ENCODE measurements around the gene FGD1. TPM values are rescaled to one million over a fixed set of nuclear protein-coding genes. Genes with fewer than 3 reads are reported as not detected.

The FGD1 gene
- total RNA-seq, 1 donor from 2014 or later: 0.21 TPM

DNA sequence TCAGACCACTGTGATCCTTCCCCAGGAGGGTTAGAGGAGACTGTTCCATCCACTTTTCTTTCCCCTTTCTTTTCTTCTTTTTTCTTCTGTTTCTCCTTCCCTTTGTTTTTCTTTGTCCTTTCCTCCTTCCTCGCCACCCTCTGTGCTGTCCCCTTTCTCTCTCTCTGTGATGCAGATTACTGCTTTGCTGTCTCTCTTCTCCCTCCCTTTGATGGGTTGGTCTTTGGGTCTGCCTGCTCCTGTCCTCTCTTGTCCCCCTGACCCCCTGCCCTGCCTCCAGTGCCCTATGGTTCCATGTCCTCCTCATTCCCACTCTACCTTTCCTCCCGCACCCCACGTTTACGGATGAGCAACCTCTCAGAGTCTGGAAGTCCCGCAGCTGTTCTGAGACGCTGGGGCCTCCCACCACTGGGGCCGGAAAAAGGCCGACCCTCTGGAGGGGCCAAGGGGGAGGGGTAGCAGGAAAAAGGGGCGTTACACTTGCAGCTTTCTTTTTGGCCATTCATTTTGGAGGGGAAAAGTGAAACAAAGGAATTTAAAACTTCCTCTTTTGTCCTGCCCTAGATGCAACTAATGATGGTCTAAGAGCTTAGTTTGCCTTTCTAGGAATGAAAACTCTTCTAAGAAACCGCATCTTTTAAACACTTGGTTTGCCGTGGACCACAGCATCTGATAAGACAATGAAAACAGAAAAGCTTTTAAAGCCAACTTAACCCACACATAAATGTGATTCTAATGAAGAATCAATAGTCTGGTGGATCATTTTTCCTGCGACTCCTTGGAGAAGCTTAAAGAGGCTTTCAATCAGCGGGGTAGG lies 80.3 kb downstream of the FGD1 start:
- DNase-seq (ENCODE audit: low spot score): no peak
- no peaks in the 10 kb centered on the region for H3K36me3 Mint-ChIP-seq (ENCODE audit: low read depth)
- H3K9me3 Mint-ChIP-seq: no peaks in the 10 kb centered on the region
- intact Hi-C loops (cut with micrococcal nuclease): no loop called here
- H3K27me3 Mint-ChIP-seq (ENCODE audit: insufficient read depth): peaks cover 26% of the 10 kb centered on the region
- H3K27ac Mint-ChIP-seq: no peak overlapping the region
- H3K4me1 Mint-ChIP-seq (ENCODE audit: low read depth): no peaks in the 10 kb centered on the region
- H3K4me3 Mint-ChIP-seq: no peak overlapping the region

DNA sequence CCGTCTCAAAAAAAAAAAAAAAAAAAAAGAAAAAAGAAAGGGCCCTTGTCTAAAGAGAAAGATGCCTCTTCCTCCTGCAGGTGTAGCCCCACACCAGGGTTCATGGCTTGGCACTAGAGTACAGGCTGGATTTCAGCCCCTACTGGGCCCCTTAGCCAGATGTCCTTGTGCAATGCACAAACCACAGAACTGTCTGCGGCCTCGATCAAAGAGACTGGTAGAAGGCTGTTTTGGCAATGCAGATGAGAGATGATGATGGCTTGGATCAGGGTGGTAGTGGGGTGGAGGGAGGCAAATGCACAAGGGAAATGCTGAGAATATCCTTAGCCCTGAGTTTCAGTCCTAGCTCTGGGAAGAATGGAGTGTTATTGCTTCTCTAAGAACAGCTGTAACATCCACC lies 82.3 kb downstream of the FGD1 start:
- Mint-ChIP-seq H3K36me3 (ENCODE audit: low read depth) (no peaks in the 10 kb centered on the region), H3K27ac (no peak overlapping the region), H3K4me3 (no peak overlapping the region), H3K9me3 (no peaks in the 10 kb centered on the region), H3K4me1 (ENCODE audit: low read depth) (peaks cover 5% of the 10 kb centered on the region), H3K27me3 (ENCODE audit: insufficient read depth) (peaks cover 26% of the 10 kb centered on the region)
- DNase-seq (ENCODE audit: low spot score): no peak
- intact Hi-C loops (cut with micrococcal nuclease): no loop called here

DNA sequence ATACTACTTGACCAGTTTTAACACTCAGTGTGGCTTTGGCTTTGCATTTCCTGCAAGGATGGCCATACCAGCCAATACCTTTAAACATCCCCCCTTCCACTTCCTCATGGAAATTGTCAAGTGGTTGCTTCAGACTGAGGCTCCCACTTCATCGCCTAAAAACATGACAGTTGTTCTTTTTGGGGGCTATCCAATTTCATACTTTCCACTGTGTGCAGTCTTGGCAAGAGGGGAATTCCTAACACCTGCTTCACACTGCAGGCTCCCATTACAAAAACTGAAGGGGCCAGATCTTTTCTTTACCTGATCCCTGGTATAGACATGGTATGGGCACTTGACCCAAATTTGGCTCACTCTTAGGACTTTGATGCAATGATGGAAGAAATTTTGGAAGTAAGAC lies 84.3 kb downstream of the FGD1 start:
- Mint-ChIP-seq H3K36me3 (ENCODE audit: low read depth) (no peaks in the 10 kb centered on the region), H3K27me3 (ENCODE audit: insufficient read depth) (peaks cover 22% of the 10 kb centered on the region), H3K9me3 (no peaks in the 10 kb centered on the region), H3K4me1 (ENCODE audit: low read depth) (peaks cover 5% of the 10 kb centered on the region), H3K27ac (no peak overlapping the region), H3K4me3 (no peak overlapping the region)
- intact Hi-C loops (cut with micrococcal nuclease): no loop called here
- DNase-seq (ENCODE audit: low spot score): no peak

DNA sequence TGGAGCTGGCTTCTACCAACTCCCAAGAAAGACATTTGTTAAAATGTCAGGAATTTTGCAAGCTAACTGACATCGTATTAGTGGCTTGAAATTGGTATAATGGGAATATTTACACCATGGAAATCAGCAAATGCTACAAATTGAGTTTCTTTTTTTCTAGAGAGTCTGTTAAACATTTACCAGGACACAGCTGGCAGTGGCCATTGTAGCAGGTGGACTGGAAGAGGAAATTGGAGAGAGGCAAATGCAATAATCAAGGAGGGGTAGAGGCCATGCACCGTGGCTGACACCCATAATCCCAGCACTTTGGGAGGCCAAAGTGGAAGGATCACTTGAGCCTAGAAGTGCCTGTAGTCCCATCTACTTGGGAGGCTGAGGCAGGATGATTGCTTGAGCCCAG lies 88.8 kb downstream of the FGD1 start:
- H3K27me3 Mint-ChIP-seq (ENCODE audit: insufficient read depth): peaks cover 9% of the 10 kb centered on the region
- no peak for DNase-seq (ENCODE audit: low spot score)
- no peak overlapping the region for H3K4me3 Mint-ChIP-seq
- no peaks in the 10 kb centered on the region for H3K9me3 Mint-ChIP-seq
- no peaks in the 10 kb centered on the region for H3K36me3 Mint-ChIP-seq (ENCODE audit: low read depth)
- H3K27ac Mint-ChIP-seq: no peak overlapping the region
- intact Hi-C loops (cut with micrococcal nuclease): no loop called here
- peaks cover 5% of the 10 kb centered on the region for H3K4me1 Mint-ChIP-seq (ENCODE audit: low read depth)

DNA sequence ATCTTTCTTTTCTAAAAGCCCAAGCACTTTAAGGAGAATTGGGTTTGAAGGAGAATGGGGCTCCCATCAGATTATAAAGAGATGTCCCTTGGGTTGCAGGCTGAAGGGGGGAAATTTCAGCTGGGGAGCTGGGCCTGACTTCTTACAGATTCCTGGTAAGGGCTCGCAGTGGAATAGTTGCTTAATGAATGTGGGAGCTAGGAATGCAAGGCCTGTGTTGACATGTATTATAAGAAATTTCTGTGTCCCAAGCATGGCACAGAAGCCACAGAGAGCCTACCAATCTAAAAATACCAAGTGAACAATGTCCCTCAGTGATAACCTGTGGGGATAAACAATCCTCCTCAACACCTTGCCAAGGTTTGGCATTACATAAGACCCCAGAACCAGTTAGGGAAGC lies 98.9 kb downstream of the FGD1 start:
- Mint-ChIP-seq H3K4me3 (no peak overlapping the region), H3K27ac (no peak overlapping the region), H3K4me1 (ENCODE audit: low read depth) (no peaks in the 10 kb centered on the region), H3K36me3 (ENCODE audit: low read depth) (no peaks in the 10 kb centered on the region), H3K9me3 (no peaks in the 10 kb centered on the region), H3K27me3 (ENCODE audit: insufficient read depth) (no peaks in the 10 kb centered on the region)
- DNase-seq (ENCODE audit: low spot score): no peak
- intact Hi-C loops (cut with micrococcal nuclease): no loop called here

Other genes starting within 250 kb of the FGD1 start
- gene WNK3, start 138.2 kb downstream of the FGD1 start, total RNA-seq: 0.02 and 0.16 TPM in 2 replicates
- gene TSR2, start 55.8 kb downstream of the FGD1 start, total RNA-seq: 43.6 and 44.1 TPM in 2 replicates
- gene GNL3L, start 34.0 kb upstream of the FGD1 start, total RNA-seq: 75.5 and 76.1 TPM in 2 replicates